A549 treated with Hydrocortisone at 1 μM for 4 hours (cell line): ENCODE measurements around the gene NUMA1. TPM values are rescaled to one million over a fixed set of nuclear protein-coding genes. Genes with fewer than 3 reads are reported as not detected.

Experiments
- total RNA-seq: library from RNA; stranded (reverse); fragments of 200-300 nt; extraction: Qiagen RNA extraction; gene quantifications from 5 replicates; pipeline ENCODE4 v1.2.3, GENCODE V29; 2022

Gene NUMA1, protein sequence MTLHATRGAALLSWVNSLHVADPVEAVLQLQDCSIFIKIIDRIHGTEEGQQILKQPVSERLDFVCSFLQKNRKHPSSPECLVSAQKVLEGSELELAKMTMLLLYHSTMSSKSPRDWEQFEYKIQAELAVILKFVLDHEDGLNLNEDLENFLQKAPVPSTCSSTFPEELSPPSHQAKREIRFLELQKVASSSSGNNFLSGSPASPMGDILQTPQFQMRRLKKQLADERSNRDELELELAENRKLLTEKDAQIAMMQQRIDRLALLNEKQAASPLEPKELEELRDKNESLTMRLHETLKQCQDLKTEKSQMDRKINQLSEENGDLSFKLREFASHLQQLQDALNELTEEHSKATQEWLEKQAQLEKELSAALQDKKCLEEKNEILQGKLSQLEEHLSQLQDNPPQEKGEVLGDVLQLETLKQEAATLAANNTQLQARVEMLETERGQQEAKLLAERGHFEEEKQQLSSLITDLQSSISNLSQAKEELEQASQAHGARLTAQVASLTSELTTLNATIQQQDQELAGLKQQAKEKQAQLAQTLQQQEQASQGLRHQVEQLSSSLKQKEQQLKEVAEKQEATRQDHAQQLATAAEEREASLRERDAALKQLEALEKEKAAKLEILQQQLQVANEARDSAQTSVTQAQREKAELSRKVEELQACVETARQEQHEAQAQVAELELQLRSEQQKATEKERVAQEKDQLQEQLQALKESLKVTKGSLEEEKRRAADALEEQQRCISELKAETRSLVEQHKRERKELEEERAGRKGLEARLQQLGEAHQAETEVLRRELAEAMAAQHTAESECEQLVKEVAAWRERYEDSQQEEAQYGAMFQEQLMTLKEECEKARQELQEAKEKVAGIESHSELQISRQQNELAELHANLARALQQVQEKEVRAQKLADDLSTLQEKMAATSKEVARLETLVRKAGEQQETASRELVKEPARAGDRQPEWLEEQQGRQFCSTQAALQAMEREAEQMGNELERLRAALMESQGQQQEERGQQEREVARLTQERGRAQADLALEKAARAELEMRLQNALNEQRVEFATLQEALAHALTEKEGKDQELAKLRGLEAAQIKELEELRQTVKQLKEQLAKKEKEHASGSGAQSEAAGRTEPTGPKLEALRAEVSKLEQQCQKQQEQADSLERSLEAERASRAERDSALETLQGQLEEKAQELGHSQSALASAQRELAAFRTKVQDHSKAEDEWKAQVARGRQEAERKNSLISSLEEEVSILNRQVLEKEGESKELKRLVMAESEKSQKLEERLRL (N-terminal part only)
- total RNA-seq: 51.8 to 68.5 TPM (median 64.2 TPM) in 5 replicates

GRCh38 chr11:72080326-72081183 is at the start of gene NUMA1, which contains the start of gene LRRC51:
NUMA1 (minus strand) TSS chr11:72080542; CDS start chr11:72035943, 44,599 bp downstream.
LRRC51 (plus strand) TSS chr11:72080850; CDS start chr11:72089084, 8,234 bp downstream.

DNA sequence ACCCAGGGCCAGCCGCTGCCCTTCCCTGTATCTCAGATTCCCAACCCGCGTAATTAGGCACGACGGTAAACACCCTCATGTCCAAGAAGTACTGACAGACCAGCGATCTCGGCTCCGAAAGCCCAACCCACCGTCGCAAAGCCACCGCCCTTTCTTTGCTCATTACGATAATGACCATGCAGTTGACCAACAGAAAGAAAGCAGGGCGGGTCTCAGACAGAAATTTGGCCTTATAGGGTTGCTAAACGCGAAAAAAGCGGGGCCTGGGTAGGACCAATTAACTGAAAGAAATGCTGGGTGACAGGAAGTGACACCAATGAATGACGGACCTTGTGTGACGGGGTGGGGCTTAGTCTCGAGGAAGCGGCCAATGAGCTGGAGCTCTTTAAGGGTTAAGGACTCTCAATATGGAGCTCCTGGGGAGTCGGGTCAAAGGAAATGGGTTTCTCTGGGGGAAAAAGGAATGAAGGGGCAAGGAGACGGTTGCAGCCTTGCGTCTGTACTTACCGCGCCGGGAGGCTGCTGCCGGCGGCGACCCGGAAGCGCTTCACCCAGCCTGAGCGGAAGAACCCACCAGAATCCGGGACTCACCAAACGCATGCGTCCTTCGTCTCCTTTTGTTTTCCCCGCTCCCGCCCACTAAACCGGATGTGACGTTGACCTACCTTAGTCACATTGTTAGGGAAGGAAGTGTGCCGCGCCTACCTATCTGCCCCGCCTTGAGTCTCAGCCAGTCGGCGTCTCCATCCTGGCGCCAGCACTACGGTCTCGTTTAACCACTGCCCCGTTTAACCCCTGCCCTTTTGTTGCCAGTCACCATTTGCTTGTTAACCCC is 32.0 kb upstream of the NUMA1 start, which contains the start of gene ANAPC15:
ANAPC15 (minus strand) TSS at position 553 of the 835 bp plus-strand sequence. CDS start 1,419 bp downstream, outside the sequence.

DNA sequence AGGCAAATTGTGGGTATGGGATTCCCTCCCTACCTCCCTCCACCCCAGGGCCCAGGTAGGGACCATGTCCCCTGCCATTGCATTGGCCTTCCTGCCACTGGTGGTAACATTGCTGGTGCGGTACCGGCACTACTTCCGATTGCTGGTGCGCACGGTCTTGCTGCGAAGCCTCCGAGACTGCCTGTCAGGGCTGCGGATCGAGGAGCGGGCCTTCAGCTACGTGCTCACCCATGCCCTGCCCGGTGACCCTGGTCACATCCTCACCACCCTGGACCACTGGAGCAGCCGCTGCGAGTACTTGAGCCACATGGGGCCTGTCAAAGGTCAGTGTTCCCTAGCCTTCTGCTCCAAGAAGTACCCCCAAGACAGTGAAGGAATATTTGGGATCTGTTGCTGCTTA is 25.5 kb upstream of the NUMA1 start, which contains the start of gene TOMT:
TOMT (plus strand) TSS at position 37 of the 400 bp plus-strand sequence; CDS start at position 65, 28 bp downstream.

GRCh38 chr11:72102946-72103753 is 22.8 kb upstream of the NUMA1 start, which contains the start of gene LAMTOR1:
LAMTOR1 (minus strand) TSS chr11:72103297; CDS start chr11:72103224, 73 bp downstream.

DNA sequence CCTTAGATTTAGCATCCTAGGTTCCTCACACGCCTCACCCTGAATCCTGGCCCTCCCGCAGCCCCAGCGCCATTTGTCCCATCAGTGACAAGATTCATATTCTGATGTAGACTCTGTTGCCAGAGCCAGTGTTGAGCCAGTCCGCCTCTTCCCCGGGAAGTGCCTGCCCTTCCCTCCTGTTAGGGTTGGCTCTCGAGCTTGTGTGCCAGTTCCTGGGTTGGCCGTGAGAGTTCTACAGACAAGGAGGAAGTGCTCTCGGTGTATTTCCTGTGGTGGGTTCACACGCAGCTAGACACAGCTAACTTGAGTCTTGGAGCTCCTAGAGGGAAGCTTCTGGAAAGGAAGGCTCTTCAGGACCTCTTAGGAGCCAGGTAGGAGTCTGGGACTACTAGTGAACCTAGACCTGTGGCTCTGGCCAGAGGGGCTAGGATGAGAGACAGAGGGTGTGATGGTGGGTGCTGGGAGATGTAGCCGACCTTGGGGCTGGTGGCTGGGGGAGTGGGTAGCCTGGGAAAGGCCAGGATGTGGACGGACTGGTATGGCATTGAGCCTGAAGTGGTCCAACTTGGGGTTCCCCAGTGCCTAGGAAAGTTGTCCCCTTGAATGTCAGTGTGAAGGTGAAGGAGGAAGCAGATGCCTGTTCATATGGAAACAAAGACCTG is 81.6 kb downstream of the NUMA1 start, which contains the start of gene IL18BP:
IL18BP (plus strand) TSS at position 261 of the 662 bp plus-strand sequence. CDS start 1,076 bp downstream, outside the sequence.

Other genes starting within 250 kb of the NUMA1 start
- not detected in 5 replicates for gene DEFB108B, start 247.3 kb downstream of the NUMA1 start, total RNA-seq
- gene DEFB131B, start 202.1 kb downstream of the NUMA1 start, total RNA-seq: not detected in 5 replicates
- 2.4 to 4.2 TPM (median 3.3 TPM) in 5 replicates for gene XNDC1N, start 151.9 kb downstream of the NUMA1 start, total RNA-seq
- gene RNF121, start 151.5 kb downstream of the NUMA1 start, total RNA-seq: 42.9 to 55.1 TPM (median 47.6 TPM) in 5 replicates
- gene IL18BP, start 81.6 kb downstream of the NUMA1 start, total RNA-seq: 2.4 to 3.5 TPM (median 2.8 TPM) in 5 replicates
- gene LRRC51, start 308 bp upstream of the NUMA1 start, total RNA-seq: 6.1 to 10.9 TPM (median 8.4 TPM) in 5 replicates
- 119 to 153 TPM (median 143 TPM) in 5 replicates for gene LAMTOR1, start 22.8 kb upstream of the NUMA1 start, total RNA-seq
- not detected in 5 replicates for gene TOMT, start 25.4 kb upstream of the NUMA1 start, total RNA-seq
- 69.2 to 92.6 TPM (median 84.6 TPM) in 5 replicates for gene ANAPC15, start 32.2 kb upstream of the NUMA1 start, total RNA-seq
- gene FOLR3, start 55.2 kb upstream of the NUMA1 start, total RNA-seq: 0.22 TPM in 1 of 5 replicates, not detected in the others
- gene FOLR1, start 111.6 kb upstream of the NUMA1 start, total RNA-seq: 0.14 TPM in 1 of 5 replicates, not detected in the others
- gene FOLR2, start 136.3 kb upstream of the NUMA1 start, total RNA-seq: not detected in 5 replicates
- 58.6 to 72.2 TPM (median 68.1 TPM) in 5 replicates for gene INPPL1, start 144.2 kb upstream of the NUMA1 start, total RNA-seq
- not detected in 5 replicates for gene PHOX2A, start 163.6 kb upstream of the NUMA1 start, total RNA-seq